GM12891 (cell line): Measurements from ENCODE around the gene SSU72.
A peak's percentile ranks its signal among the peaks of the same experiment; 100 is the strongest.

Experiments used
- DNase-seq: peaks from one replicate; pipeline ENCODE4 v3.0.0; 2011; ENCODE audit warnings: low spot score; ENCODE audit not compliant: insufficient read length
- FAIRE-seq: peaks from 2 replicates; lab custom pipeline; 2011; peaks lifted over from hg19 to GRCh38; lab: Jason Lieb, UNC
- PAX5 ChIP-seq: IDR thresholded peaks from 2 replicates; pipeline ENCODE4 v1.6.1; 2011; ENCODE audit warnings: low read length, moderate library complexity, mild to moderate bottlenecking; ENCODE audit not compliant: insufficient read depth, severe bottlenecking
- POLR2A ChIP-seq: IDR thresholded peaks from 2 replicates; pipeline ENCODE4 v1.6.1; 2011; ENCODE audit warnings: low read depth, low read length, control low read depth
- POLR2AphosphoS5 ChIP-seq: IDR thresholded peaks from 2 replicates; pipeline ENCODE4 v1.6.1; 2011; ENCODE audit warnings: low read depth, low read length, control low read depth
- POU2F2 ChIP-seq: IDR thresholded peaks from 2 replicates; pipeline ENCODE4 v1.6.1; 2011; ENCODE audit warnings: low read depth, mild to moderate bottlenecking, control low read depth, low read length, moderate library complexity
- SPI1 ChIP-seq: IDR thresholded peaks from 2 replicates; pipeline ENCODE4 v1.6.1; 2011; ENCODE audit warnings: low read depth, low read length, control low read depth
- TAF1 ChIP-seq: IDR thresholded peaks from 2 replicates; pipeline ENCODE4 v1.6.1; 2011; ENCODE audit warnings: low read depth, low read length, control low read depth

SSU72 gene

GRCh38 chr1:1618396-1619068 is 43.9 kb upstream of the SSU72 start:
- DNase-seq = no peak
- no peak for TF ChIP-seq POU2F2
- no peak for FAIRE-seq

GRCh38 chr1:1617925-1618324 is 43.3 kb upstream of the SSU72 start:
- FAIRE-seq = no peak
- DNase-seq = no peak
- TF ChIP-seq POU2F2 (no peak), TAF1 (no peak), PAX5 (no peak), SPI1 (no peak), POLR2AphosphoS5 (no peak), POLR2A (no peak)

- no peak for TF ChIP-seq POLR2AphosphoS5
- no peak for TF ChIP-seq POLR2A
- no peak for TF ChIP-seq SPI1
- no peak for TF ChIP-seq PAX5
- TF ChIP-seq POU2F2 = no peak
- no peak for TF ChIP-seq TAF1
- FAIRE-seq = no peak
Measured at GRCh38 chr1:1617516-1617915, 42.9 kb upstream of the SSU72 start.

GRCh38 chr1:1616838-1617237 is 42.2 kb upstream of the SSU72 start:
- FAIRE-seq (no peak), DNase-seq (no peak)
- TF ChIP-seq TAF1 (no peak), SPI1 (no peak), POLR2A (no peak), POU2F2 (no peak), PAX5 (no peak), POLR2AphosphoS5 (no peak)

More at GRCh38 chr1:1617516-1617915, 42.9 kb upstream of the SSU72 start:
- DNase-seq = no peak

GRCh38 chr1:1616045-1616790 is 41.6 kb upstream of the SSU72 start:
- peak; percentile 72 for DNase-seq
- TF ChIP-seq PAX5 (no peak), POLR2A (no peak), SPI1 (no peak), TAF1 (no peak), POLR2AphosphoS5 (no peak), POU2F2 (no peak)
- peak; percentile 58 for FAIRE-seq

- TF ChIP-seq POLR2AphosphoS5 = peak; percentile 83
- peak; percentile 67 for TF ChIP-seq POLR2A
- TF ChIP-seq PAX5 = no peak
- TF ChIP-seq TAF1 = peak; percentile 40; the same call in 1 of the 2 replicates
- TF ChIP-seq POU2F2 = no peak
- TF ChIP-seq SPI1 = no peak
- DNase-seq (peak; percentile 100), FAIRE-seq (peak; percentile 100)
Measured at GRCh38 chr1:1615256-1616044, 40.8 kb upstream of the SSU72 start, which contains the start of gene MIB2. TSS of gene MIB2 (plus strand) at chr1:1615500. CDS start at chr1:1623453, 7,953 bp downstream.

GRCh38 chr1:1614954-1615255 is 40.2 kb upstream of the SSU72 start:
- FAIRE-seq = no peak
- DNase-seq = no peak
- TF ChIP-seq POLR2A (no peak), SPI1 (no peak), TAF1 (no peak; the same call in 1 of the 2 replicates)

- FAIRE-seq (peak; percentile 51), DNase-seq (no peak)
- TF ChIP-seq TAF1 = no peak
- no peak for TF ChIP-seq POLR2A
- no peak for TF ChIP-seq PAX5
Measured at GRCh38 chr1:1614204-1614953, 39.7 kb upstream of the SSU72 start.

GRCh38 chr1:1613509-1614082 is 38.9 kb upstream of the SSU72 start:
- no peak for DNase-seq
- TF ChIP-seq POLR2A = no peak
- TF ChIP-seq PAX5 = no peak
- TF ChIP-seq POLR2AphosphoS5 = no peak
- no peak for TF ChIP-seq TAF1
- TF ChIP-seq SPI1 = no peak
- TF ChIP-seq POU2F2 = no peak
- FAIRE-seq = no peak
